Dedifferentiated amniotic fluid mesenchymal stem cell (primary cell): ENCODE results near the gene LAMC2.
"Not testable (repeated sequence)": the region's sequence is repeated elsewhere in the genome, so short reads cannot be mapped to it uniquely, and the experiment has no call there.

Source experiments
- DNase-seq: peaks from one replicate; pipeline ENCODE4 v3.0.0-alpha.2; 2016; ENCODE audit errors: extremely low spot score

Gene LAMC2

GRCh38 chr1:183185941-183186490 lies at the start of gene LAMC2:
Gene LAMC2 (plus strand): TSS chr1:183186264. CDS start chr1:183186353, 89 bp downstream.
- DNase-seq, result no peak

GRCh38 chr1:183137782-183138181 lies 48.3 kb upstream of the LAMC2 start:
- no peak for DNase-seq

- DNase-seq, result no peak
These were observed 47.8 kb upstream of the LAMC2 start for GRCh38 chr1:183138301-183138700.

- DNase-seq, result peak; percentile 20
These were observed 46.7 kb upstream of the LAMC2 start for GRCh38 chr1:183139281-183139942.

GRCh38 chr1:183140633-183141032 lies 45.4 kb upstream of the LAMC2 start:
- no peak for DNase-seq

GRCh38 chr1:183142171-183142570 lies 43.9 kb upstream of the LAMC2 start:
- no peak for DNase-seq

GRCh38 chr1:183143576-183144315 lies 42.3 kb upstream of the LAMC2 start:
- no peak for DNase-seq

- no peak for DNase-seq
These were observed 41.3 kb upstream of the LAMC2 start for GRCh38 chr1:183144752-183145151.

GRCh38 chr1:183147735-183148134 lies 38.3 kb upstream of the LAMC2 start:
- DNase-seq, result no peak

GRCh38 chr1:183148599-183148998 lies 37.5 kb upstream of the LAMC2 start:
- DNase-seq, result peak; percentile 15

GRCh38 chr1:183149273-183149672 lies 36.8 kb upstream of the LAMC2 start:
- DNase-seq, result no peak

GRCh38 chr1:183150032-183150431 lies 36.0 kb upstream of the LAMC2 start:
- DNase-seq, result not testable (repeated sequence)

GRCh38 chr1:183150445-183150844 lies 35.6 kb upstream of the LAMC2 start:
- no peak for DNase-seq

GRCh38 chr1:183152180-183152579 lies 33.9 kb upstream of the LAMC2 start:
- no peak for DNase-seq

- DNase-seq, result no peak
These were observed 30.1 kb upstream of the LAMC2 start for GRCh38 chr1:183155939-183156338.

- DNase-seq, result no peak
These were observed 26.1 kb upstream of the LAMC2 start for GRCh38 chr1:183159960-183160359.

- DNase-seq, result no peak
These were observed 24.7 kb upstream of the LAMC2 start for GRCh38 chr1:183161391-183161790.

GRCh38 chr1:183163316-183163715 lies 22.7 kb upstream of the LAMC2 start:
- DNase-seq, result peak; percentile 50

GRCh38 chr1:183164340-183164739 lies 21.7 kb upstream of the LAMC2 start:
- DNase-seq, result no peak

- DNase-seq, result no peak
These were observed 21.1 kb upstream of the LAMC2 start for GRCh38 chr1:183164963-183165362.

GRCh38 chr1:183165456-183165855 lies 20.6 kb upstream of the LAMC2 start:
- DNase-seq, result no peak

- DNase-seq, result no peak
These were observed 19.6 kb upstream of the LAMC2 start for GRCh38 chr1:183166454-183166853.

GRCh38 chr1:183167676-183168075 lies 18.4 kb upstream of the LAMC2 start:
- no peak for DNase-seq
